BJ (cell line): ENCODE measurements around the gene P2RY11. TPM values are rescaled to one million over a fixed set of nuclear protein-coding genes. Genes with fewer than 3 reads are reported as not detected.

Source experiments
- CTCF ChIA-PET: fragments of 350-600 bp; formaldehyde crosslinking; extraction: SDS; loops from one replicate; lab custom pipeline; 2021; ENCODE audit warnings: antibody characterized with exemption, inconsistent platforms; lab: Yijun Ruan, JAX
- POLR2A ChIA-PET: fragments of 300-600 bp; sonication (Branson Sonifier 250); formaldehyde crosslinking; extraction: SDS; loops from one replicate; lab custom pipeline; 2021; ENCODE audit warnings: antibody characterized with exemption; lab: Charles Lee
- DNase-seq: peaks from one replicate; pipeline ENCODE4 v3.0.0-alpha.2; 2011; ENCODE audit warnings: low read depth
- H3K27me3 ChIP-seq: 2 replicates; pipeline ENCODE4 v1.6.0; 2011; ENCODE audit warnings: low read length; ENCODE audit not compliant: control insufficient read depth, insufficient read depth
- H3K36me3 ChIP-seq: 2 replicates; pipeline ENCODE4 v1.5.1; 2011; ENCODE audit warnings: low read length; ENCODE audit not compliant: control insufficient read depth, insufficient read depth
- H3K4me3 ChIP-seq: 2 replicates; pipeline ENCODE4 v1.5.1; 2011; ENCODE audit warnings: low read depth, mild to moderate bottlenecking, control low read depth, low read length
- polyA plus RNA-seq: library from polyadenylated mRNA; depleted of rRNA; stranded (reverse); fragments of >200 nt; gene quantifications from 2 replicates; pipeline ENCODE4 v1.2.3, GENCODE V29; 2011; rRNA removed
- small RNA-seq: library from RNA; depleted of rRNA; stranded (forward); fragments of <200 nt; gene quantifications from one replicate; pipeline ENCODE3, GENCODE V24; 2012; ENCODE audit warnings: low replicate concordance, low read depth; ENCODE audit not compliant: insufficient read length
- TF ChIP-seq, protein P1 (sequence below): IDR thresholded peaks from 2 replicates; pipeline ENCODE4 v1.5.1; 2011; ENCODE audit warnings: low read depth, mild to moderate bottlenecking, control low read depth, inconsistent platforms, low read length, moderate library complexity; ENCODE audit not compliant: insufficient read depth

Gene P2RY11
- polyA plus RNA-seq, 1 experiment: 2.4 TPM

DNA sequence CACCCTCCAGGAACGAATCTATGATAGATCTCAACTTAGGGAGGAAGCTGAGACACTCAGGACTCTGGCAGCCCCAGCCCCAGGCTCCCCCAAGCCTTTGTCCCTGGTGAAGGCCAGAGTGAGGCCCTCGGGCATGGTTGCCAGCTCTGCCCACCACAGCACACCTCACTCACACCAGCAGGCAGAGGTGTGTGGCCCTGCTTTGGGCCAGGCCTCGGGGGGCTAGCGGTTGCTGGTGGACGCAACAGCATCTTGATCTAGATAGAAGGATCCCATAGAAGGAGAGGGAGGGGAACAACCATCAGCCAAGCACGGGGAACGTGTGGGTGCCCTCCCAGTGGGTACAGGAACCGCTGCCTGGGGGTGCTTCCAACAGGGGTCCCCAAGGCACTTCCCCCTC lies 46.6 kb downstream of the P2RY11 start:
- DNase-seq: no peak
- Histone ChIP-seq H3K36me3 (peaks cover 41% of the 10 kb centered on the region), H3K4me3 (no peak overlapping the region), H3K27me3 (no peaks in the 10 kb centered on the region)
- TF ChIP-seq, protein P1, sequence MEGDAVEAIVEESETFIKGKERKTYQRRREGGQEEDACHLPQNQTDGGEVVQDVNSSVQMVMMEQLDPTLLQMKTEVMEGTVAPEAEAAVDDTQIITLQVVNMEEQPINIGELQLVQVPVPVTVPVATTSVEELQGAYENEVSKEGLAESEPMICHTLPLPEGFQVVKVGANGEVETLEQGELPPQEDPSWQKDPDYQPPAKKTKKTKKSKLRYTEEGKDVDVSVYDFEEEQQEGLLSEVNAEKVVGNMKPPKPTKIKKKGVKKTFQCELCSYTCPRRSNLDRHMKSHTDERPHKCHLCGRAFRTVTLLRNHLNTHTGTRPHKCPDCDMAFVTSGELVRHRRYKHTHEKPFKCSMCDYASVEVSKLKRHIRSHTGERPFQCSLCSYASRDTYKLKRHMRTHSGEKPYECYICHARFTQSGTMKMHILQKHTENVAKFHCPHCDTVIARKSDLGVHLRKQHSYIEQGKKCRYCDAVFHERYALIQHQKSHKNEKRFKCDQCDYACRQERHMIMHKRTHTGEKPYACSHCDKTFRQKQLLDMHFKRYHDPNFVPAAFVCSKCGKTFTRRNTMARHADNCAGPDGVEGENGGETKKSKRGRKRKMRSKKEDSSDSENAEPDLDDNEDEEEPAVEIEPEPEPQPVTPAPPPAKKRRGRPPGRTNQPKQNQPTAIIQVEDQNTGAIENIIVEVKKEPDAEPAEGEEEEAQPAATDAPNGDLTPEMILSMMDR: no peak
- ChIA-PET POLR2A (no interaction called here), CTCF (interaction anchor here (1.2 kb wide), 1 partner anchor 92 kb away, joined by 3 read pairs; no protein-coding TSS in a partner anchor)

DNA sequence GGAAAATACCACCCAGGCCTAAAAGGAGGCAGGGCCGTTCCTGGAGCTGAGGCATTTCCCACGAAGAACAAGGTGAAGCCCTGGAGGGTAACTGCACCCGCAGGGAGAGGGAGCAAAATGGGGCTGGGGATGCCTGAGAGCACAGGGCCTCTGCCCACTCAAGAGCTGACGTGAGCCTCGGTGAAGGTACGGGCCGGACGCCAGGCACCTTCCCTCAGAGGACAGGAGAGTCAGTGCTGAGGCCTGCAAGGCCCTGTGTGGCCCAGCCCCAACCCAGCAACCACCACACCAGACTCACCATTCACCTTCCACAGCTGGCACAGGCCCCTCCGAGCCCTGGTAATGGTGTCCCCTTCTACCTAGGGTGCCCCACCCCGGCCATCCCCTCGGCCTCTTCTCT lies 47.0 kb downstream of the P2RY11 start:
- Histone ChIP-seq H3K27me3 (no peaks in the 10 kb centered on the region), H3K36me3 (peaks cover 43% of the 10 kb centered on the region), H3K4me3 (no peak overlapping the region)
- POLR2A ChIA-PET: no interaction called here
- TF ChIP-seq, protein P1: no peak
- DNase-seq: no peak
- CTCF ChIA-PET: interaction anchor here (1.2 kb wide), 1 partner anchor 92 kb away, joined by 3 read pairs; no protein-coding TSS in a partner anchor

DNA sequence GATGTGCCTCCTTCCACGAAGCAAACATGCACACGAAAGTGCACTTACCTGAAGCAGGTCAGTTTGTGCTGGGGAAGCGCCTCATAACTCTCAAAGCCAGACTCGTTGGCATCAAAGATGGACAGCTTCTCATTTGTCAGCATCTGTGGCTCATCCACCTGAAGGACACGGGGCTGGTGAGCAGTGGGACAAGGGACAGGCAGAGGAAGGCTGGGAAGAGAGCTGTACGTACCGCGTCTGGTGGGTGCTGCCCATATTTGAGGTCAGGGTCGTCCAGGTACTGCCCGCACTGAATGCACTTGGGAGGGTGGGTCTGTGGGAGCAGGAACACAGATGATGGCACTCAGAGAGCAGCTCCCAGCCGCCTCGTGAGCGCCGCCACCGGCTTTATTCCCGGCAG lies 48.1 kb downstream of the P2RY11 start:
- no peak for DNase-seq
- H3K36me3 ChIP-seq: peaks cover 40% of the 10 kb centered on the region
- H3K27me3 ChIP-seq: no peaks in the 10 kb centered on the region
- ChIA-PET POLR2A (no interaction called here), CTCF (no interaction called here)
- no peak overlapping the region for H3K4me3 ChIP-seq
- TF ChIP-seq, protein P1: no peak

DNA sequence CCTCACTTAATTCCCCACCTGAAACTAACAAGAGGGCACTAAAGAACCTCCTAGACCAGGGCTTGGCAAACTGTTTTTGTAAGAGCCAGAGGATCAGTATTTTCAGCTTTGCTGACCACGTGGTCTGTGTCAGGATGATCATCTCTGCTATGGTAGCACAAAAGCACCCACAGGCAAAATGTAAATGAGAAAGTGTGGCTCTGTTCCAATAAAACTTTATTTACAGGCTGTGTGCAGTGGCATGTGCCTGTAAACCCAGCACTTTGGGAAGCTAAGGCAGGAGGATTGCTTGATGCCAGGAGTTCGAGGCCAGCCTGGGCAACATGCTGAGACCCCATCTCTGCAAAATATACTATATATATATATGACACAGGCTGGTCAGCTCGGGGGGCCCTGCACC lies 52.0 kb downstream of the P2RY11 start:
- CTCF ChIA-PET: interaction anchor here (0.8 to 2.2 kb wide), 3 partner anchors 10 to 87 kb away, joined by 3 to 6 read pairs (median 4); no protein-coding TSS in a partner anchor

More for the DNA sequence above, 52.0 kb downstream of the P2RY11 start:
- H3K27me3 ChIP-seq: no peaks in the 10 kb centered on the region
- POLR2A ChIA-PET: no interaction called here
- H3K36me3 ChIP-seq: peaks cover 30% of the 10 kb centered on the region
- TF ChIP-seq, protein P1: no peak
- no peak overlapping the region for H3K4me3 ChIP-seq
- DNase-seq: no peak

Small RNA genes lying within 50 kb of the gene (small RNA-seq; reads per million reads assigned to genes)
- 4.4 reads per million, percentile 57 among the genes with 10 or more reads in this experiment for gene SNORD105
- gene SNORD105B: 1.7 reads per million

Other genes starting within 250 kb of the P2RY11 start
- 35.3 and 88.3 TPM in 2 replicates for gene OLFM2, start 175.2 kb upstream of the P2RY11 start, polyA plus RNA-seq
- 15.0 and 24.9 TPM in 2 replicates for gene COL5A3, start 101.2 kb upstream of the P2RY11 start, polyA plus RNA-seq
- 0.05 and 0.21 TPM in 2 replicates for gene RDH8, start 98.2 kb upstream of the P2RY11 start, polyA plus RNA-seq
- 30.1 and 42.2 TPM in 2 replicates for gene SHFL, start 25.4 kb upstream of the P2RY11 start, polyA plus RNA-seq
- gene ANGPTL6, start 9.0 kb upstream of the P2RY11 start, polyA plus RNA-seq: 0.22 and 0.25 TPM in 2 replicates
- 16.9 and 18.1 TPM in 2 replicates for gene PPAN, start 5.3 kb upstream of the P2RY11 start, polyA plus RNA-seq
- gene EIF3G, start 8.2 kb downstream of the P2RY11 start, polyA plus RNA-seq: 129 and 169 TPM in 2 replicates
- gene DNMT1, start 83.3 kb downstream of the P2RY11 start, polyA plus RNA-seq: 27.4 and 31.5 TPM in 2 replicates
- gene S1PR2, start 119.6 kb downstream of the P2RY11 start, polyA plus RNA-seq: 10.4 and 12.5 TPM in 2 replicates
- 35.4 and 58.7 TPM in 2 replicates for gene MRPL4, start 140.5 kb downstream of the P2RY11 start, polyA plus RNA-seq
- 42.5 and 55.9 TPM in 2 replicates for gene ICAM1, start 159.4 kb downstream of the P2RY11 start, polyA plus RNA-seq
- gene ICAM4, start 175.3 kb downstream of the P2RY11 start, polyA plus RNA-seq: 1.1 and 1.5 TPM in 2 replicates
- gene ICAM5, start 178.3 kb downstream of the P2RY11 start, polyA plus RNA-seq: 6.7 and 9.2 TPM in 2 replicates
- gene ZGLP1, start 198.1 kb downstream of the P2RY11 start, polyA plus RNA-seq: 1.2 TPM in 2 replicates
- 25.6 and 40.1 TPM in 2 replicates for gene FDX2, start 204.3 kb downstream of the P2RY11 start, polyA plus RNA-seq
- 2.5 and 5.1 TPM in 2 replicates for gene RAVER1, start 221.8 kb downstream of the P2RY11 start, polyA plus RNA-seq
- gene ICAM3, start 227.9 kb downstream of the P2RY11 start, polyA plus RNA-seq: 11.7 and 17.3 TPM in 2 replicates